Activated CD4-positive, alpha-beta T cell treated with anti-CD3 and anti-CD28 coated beads, Interleukin-2, amount 50 U/mL, for 24 hours (primary cell): ENCODE results near the gene TMEM259.
A peak's percentile ranks its signal among the peaks of the same experiment; 100 is the strongest.
"Not testable (repeated sequence)": the region's sequence is repeated elsewhere in the genome, so short reads cannot be mapped to it uniquely, and the experiment has no call there.

ENCODE experiments used
- DNase-seq, 2 donors: peaks; one replicate each; pipeline ENCODE4 v3.0.0-alpha.2; 2020; ENCODE audit warnings: low read depth in 1 of 2, low spot score in 1 of 2

Gene TMEM259

DNA sequence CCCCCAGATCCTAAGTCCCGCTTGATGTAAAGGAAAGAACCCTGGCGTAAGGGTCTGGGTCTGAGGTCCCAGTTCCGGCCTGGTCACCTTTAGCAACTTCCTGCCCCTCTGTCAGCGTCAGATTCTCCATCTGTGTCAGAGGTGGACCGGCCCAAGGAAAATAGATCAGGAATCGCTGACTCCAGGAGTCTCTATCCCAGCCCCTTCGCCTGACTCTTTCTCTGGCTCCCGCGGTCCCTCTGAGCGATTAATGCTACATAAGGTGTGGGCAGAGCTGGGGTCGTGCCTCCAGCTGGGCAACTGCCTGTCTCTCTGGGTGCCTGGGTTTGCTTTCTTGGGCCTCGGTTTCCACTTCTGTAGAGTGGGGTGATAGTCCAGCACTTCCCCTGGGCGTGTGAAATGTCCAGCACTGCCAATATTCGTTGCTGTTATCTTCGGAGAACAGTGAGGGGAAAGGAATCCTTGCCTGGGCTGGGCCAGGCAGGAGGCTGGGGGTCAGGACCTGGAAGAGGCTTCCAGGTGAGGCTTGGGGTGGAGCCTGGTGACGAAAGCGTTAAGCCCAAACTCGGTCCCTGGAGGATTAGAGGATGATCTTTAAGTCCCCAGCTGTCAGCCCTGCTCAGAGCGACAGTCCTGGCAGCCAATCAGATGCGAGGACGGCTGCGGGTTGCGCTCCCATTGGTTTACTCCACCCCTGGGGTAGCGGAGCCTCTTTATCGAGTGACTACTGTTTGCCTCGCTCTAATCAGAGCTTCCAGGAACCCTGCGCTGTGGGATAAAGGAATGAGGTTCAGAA lies 19.8 kb upstream of the TMEM259 start:
- DNase-seq, result peak; percentile 70 to 86

DNA sequence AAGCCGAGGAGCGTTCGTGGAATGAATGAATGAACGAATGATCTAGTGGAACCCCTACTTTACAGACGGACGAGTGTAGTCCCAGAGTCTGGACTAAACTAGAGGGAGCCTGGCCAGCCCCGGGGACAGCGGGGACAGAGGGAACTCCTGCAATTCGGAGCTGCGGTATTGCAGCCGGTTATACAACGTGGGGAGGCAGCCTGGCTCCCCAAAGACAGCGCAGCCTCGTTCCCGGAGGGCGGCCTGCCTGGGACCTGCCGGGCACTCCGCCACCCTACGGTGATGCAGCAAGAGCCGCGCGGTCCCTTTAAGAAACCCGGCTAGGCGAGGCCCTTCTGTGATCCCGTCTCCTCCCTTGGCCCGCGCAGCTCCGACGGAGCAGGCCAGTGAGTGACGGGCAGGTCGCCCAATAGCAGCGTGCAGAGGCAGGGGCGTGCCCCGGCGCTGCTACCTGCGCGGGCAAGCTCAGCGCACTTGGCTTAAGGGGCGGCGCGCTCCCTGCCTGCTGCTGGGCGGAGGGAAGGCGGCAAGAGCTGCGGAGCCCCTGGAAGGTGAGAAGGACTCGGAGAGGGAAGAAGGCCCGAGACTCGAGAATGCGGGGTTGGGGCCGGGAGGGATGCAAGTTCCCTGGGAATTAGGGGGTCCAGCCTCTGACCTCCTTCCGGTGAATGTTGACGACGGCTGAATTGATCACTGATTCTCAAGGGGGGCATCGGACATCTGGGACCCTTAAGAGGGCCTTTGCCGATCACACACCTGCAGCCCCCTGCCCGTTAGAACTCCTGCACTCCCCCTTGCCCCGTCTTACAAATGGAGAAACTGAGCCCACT lies 18.9 kb upstream of the TMEM259 start, which contains the start of gene ABCA7:
Gene ABCA7 (plus strand): TSS at position 462 of the 830 bp plus-strand sequence. CDS start 1,255 bp downstream, outside the sequence.
- DNase-seq, result peak; percentile 97 to 98

DNA sequence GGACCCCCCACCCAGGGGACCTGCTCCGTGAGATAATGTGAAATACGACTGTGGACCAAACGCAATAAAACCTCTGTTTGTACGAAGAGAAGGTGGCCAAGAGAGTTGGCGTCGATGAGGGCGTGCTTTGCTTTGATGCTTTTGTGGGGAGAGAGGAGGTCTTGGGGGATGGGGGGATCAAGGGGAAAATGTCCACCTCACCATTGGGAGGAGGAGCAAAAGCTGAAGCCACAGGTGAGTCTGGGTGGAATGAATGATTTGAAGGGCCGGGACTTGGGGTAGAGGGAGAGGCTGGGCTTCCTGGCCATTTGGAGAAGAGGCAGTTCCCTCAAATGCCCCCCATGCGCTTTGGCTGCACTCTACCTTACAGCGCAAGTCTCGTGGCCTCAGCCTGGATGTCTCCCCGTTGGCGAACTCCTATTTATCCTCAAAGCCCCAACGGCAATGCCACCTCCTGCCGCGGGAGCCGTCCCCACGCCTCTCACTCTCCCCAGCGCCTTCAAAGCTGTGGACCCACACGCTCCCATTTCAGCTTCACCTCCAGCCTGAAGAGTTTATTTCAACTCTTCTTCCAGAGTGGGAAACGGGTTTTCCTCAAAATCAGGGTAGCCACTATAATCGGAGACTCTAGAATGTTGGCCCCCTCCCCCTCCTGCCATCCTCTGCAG lies 18.2 kb upstream of the TMEM259 start:
- DNase-seq, result no peak

DNA sequence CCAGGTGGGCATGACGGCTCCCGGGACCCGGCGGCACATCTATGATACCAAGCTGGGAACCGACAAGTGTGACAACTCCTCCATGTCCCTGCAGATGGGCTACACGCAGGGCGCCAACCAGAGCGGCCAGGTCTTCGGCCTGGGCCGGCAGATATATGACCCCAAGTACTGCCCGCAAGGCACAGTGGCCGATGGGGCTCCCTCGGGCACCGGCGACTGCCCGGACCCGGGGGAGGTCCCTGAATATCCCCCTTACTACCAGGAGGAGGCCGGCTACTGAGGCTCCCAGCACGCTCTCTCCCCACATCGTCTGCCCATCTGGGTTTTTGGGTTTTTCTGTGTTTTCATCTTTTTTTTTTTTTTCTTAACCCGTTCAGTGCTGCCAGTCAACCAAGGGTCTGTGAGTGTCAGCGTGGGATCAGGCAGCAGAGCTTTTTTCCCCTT lies 16.7 kb upstream of the TMEM259 start:
- DNase-seq, result no peak

DNA sequence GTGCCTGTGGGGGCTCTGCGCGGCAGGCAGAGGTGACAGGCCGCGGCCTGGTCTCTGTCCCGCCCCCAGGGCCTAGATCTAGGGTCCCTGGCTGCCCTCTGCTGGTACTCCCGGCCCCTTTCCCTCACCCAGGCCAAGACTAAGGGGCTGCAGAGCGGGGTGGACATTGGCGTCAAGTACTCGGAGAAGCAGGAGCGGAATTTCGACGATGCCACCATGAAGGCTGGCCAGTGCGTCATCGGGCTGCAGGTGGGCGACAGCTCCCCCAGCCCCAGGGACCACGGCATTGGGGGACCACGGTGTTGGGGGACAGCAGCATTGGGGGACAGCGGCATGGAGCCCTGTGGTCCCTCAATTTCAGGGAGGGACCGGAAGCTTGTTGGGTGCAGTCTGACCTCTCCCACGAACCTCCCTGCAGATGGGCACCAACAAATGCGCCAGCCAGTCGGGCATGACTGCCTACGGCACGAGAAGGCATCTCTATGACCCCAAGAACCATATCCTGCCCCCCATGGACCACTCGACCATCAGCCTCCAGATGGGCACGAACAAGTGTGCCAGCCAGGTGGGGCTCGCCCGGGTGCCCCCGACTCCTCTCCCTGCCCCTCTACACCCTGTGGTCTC lies 15.2 kb upstream of the TMEM259 start:
- no peak for DNase-seq

DNA sequence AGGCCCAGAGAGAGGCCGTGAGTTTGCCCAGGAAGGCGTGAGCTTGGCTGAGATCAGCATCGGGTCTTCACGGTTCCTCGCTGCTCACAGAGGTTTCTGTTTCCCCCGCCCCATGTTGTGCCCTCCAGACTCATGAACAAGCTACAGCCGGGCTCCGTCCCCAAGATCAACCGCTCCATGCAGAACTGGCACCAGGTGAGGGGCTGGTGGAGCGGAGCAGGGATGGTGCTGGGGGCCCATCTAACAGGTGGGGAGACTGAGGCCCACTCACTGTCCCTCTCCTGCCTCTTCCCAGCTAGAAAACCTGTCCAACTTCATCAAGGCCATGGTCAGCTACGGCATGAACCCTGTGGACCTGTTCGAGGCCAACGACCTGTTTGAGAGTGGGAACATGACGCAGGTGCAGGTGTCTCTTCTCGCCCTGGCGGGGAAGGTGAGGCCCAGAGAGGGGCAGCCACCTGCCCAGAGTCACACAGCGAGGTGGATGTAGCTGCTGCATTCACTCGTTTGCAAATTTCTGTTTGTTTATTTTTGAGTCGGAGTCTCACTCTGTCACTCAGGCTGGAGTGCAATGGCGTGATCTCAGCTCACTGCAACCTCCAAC lies 11.4 kb upstream of the TMEM259 start:
- DNase-seq, result no peak

DNA sequence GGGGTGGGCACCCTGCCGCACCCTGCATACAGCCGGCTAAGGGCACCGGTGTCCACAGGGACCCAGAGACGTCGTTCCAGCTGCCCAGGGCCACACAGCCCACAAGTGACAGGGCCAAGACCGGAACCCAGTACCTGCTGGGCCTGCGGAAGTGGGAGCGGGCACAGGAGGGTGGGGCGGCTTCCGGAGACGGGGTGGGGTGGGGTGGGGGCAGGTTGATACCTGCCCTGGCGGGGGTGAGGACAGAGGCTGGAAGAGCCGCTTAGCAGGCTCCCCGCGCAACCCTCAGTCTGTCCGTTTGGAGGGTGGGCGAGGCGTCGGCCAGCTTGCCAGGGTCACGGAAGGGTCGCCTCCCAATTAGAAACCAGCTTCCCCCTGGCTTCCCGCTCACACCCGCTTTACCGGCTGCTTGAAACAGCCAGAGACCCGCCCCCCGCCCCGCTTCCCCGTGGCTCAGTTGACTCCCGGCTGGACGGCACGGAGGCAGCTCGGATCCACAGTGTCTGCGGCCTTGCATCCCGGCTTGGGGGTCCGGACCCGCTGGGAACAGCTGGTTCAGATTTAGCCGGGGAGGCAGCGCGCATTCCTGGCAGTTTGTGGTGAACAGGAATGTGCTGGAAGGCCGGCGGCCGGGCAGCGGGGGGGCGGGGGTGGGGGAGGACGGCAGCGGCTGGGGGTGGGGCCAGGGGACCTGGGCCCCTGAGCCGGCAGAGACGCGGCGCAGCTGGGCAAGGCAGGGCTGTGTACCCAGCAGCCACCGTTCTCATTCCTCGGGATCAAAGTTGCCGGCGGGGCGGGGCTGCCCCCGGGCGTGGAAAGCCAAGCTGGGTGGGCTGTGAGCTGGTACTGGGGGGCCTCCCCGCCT lies 7.4 kb upstream of the TMEM259 start:
- peak in 1 of 2 donors; percentile 19 for DNase-seq

DNA sequence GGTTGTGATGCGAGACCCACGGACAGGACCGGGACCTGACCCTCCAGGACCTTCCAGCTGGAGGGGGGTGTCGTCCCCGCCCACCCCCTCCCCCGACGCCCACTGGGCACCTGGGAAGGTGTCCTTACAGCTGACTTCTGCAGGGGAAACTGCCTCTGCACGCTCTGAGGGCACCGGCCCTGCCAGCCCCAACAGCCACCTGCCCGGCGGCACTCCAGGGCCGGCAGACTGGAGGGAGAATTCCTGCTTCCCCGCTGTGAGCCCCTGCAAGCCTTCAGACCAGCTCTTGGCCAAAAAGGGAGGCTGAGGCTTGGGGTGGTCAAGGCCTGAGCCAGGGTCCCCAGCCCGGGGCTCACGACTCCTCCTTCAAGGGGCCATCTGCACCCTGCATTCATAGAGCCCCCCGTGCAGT lies 6.7 kb upstream of the TMEM259 start:
- no peak for DNase-seq

DNA sequence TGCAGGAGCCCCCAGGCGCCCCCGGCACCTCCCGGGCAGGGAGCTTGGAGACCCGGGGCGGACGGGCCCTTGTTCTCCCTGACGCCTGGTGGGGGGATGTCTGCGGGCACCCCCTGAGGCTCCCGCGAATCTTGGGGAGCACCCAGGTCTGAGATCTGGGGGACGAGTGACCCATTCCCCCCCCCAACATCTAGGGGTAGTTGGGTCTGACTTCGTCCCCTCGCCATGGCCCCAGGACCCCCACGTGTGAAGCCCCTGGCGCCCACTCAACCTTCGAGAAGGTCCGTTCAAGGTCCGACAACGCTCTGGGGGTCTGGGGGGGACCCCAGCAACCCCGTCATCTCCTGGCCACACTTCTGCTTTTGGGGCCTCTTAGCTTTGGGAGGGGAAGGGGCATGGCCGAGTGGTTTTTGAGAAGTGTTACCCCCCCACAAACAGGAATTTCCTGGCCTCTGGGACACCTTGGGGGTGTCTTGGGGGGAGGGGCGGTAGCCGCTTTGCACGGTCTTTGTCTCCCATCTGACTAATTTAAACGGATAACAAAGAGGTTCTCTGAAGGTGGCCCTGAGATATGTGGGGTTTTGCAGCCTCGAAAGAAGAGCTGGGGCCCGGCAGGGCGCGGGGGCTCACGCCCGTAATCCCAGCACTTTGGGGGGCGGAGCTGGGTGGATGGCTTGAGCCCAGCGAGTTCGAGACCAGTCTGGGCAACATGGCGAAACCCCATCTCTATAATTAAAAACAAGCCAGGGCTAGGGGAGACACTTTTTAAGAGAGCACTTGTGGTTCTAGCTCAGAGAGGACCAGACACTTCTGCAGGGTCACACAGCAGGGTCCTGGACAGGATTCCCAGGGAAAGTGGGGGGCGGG lies 6.1 kb upstream of the TMEM259 start:
- no peak for DNase-seq

DNA sequence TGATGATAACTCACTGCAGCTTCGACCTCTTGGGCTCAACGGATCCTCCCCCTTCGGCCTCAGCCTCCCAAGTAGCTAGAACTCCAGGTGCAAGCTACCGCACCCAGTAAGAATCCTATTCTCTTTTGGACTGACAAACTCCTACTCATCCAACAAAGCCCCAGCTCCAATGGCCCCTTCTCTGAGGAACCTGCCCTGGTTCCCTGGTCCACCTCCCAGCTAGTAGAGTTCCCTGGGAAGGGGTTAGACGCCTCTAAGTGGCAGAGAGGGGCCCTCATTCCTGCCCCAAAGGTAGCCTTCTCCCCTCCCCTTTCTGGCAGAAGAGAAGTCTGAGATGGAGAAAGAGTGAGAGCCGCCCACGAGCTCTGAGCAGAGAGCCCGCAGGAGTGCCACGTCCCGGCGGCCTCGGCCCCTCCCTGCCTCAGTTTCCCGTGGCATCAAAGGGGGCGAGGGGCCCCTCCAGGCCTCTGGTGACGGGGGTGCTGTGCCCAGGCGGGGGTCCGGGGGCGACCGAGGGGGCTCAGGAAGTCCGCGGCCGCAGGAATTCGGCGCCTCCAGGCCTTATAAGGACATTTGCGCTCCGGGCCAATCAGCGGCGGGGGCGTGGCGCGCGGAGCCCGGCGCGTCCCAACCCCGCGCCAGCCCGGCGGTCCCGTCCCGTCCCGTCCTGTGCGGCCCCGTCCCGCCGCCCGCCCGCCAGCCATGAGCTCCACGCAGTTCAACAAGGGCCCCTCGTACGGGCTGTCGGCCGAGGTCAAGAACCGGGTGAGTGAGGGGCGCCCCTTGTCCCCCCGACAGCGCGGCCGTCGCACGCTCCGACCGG lies 5.2 kb upstream of the TMEM259 start, which contains the start of gene CNN2:
Gene CNN2 (plus strand): TSS at position 649 of the 823 bp plus-strand sequence. CDS start 54 bp downstream, at position 703.
- peak in 1 of 2 donors; percentile 49 for DNase-seq

DNA sequence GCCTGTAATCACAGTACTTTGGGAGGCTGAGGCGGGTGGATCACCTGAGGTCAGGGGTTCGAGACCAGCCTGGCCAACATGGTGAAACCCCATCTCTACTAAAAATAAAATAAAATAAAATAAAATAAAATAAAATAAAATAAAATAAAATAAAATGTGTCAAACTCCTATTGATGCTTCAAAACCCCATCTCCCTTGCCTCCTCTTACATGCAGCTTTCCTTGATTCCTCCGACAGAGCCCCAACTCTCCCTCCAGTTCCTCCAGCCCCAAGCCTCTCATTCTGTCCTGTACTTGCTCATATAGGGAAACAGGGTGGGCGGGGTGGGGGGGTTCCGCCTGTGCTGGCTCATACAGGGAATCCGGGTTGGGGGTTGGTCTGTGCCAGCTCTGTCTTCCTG lies 4.2 kb upstream of the TMEM259 start:
- not testable (repeated sequence) for DNase-seq

DNA sequence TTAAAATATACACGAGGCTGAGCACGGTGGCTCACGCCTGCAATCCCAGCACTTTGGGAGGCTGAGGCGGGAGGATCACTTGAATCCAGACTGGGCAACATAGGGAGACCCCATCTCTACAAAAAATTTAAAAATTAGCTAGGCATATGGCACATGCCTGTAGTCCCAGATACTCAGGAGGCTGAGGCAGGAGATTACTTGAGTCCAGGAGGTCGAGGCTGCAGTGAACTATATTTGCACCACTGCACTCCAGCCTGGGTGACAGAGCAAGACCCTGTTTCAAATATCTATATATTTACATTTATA lies 2.9 kb upstream of the TMEM259 start:
- DNase-seq, result not testable (repeated sequence)

DNA sequence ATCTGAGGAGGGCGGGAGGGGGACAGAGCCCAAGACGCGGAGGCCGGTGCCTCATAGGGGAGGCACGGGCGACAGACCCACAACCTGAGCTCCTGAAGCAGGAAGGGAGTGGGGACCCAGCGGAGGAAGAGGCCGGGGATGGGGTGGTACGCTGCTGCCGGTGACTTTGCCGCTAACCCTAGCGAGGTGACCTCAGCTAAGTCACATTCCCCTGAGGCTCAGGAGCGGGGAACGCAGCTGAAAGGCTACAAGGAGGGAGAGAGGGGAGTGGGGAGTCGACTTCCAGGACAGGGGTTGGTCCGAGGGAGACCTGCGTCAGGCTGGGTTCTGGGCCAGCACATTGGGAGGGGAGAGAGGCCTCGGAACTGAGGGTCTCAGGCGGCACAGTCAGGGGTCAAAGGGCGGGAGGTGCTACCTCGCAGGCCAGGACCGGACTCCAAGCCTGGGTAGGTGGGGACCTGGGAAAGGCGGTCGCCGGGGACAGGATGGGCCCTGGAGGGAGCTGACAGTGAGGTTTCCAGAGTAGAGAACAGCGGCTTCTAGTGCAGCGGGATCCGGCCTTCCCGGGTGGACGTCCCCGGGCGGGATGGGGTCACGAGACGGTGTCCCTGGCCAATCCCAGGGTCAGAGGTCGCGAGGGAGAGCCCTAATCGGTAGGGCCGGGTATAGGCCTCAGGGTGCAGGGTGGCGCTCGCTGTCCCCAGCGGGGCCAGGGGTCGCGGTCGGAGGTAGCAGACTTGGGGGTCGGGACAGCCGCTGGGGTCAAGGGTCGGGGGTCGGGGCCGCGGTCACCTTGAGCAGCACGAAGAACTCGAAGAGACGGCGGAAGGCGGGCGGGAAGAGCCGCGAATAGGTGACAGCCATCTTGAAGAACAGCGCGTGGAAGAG lies 699 bp downstream of the TMEM259 start:
- DNase-seq, result no peak

DNA sequence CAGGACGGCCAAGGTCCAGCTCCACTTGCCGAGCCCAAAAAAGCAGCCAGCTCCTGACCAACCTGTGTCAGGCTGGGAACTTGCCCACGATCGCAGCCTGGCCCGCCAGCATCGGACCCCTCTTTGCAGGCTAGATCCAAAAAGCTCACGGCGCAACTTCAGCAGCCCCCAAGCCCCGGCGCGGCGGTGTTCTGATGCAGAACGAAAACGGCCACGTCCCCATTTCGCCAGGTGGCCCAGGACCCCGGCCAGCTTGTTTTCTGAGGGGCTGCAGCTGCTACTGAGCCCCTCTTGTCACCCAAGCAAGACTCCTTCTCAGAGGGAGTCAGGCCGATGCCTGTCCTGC lies 1.3 kb downstream of the TMEM259 start:
- no peak for DNase-seq

DNA sequence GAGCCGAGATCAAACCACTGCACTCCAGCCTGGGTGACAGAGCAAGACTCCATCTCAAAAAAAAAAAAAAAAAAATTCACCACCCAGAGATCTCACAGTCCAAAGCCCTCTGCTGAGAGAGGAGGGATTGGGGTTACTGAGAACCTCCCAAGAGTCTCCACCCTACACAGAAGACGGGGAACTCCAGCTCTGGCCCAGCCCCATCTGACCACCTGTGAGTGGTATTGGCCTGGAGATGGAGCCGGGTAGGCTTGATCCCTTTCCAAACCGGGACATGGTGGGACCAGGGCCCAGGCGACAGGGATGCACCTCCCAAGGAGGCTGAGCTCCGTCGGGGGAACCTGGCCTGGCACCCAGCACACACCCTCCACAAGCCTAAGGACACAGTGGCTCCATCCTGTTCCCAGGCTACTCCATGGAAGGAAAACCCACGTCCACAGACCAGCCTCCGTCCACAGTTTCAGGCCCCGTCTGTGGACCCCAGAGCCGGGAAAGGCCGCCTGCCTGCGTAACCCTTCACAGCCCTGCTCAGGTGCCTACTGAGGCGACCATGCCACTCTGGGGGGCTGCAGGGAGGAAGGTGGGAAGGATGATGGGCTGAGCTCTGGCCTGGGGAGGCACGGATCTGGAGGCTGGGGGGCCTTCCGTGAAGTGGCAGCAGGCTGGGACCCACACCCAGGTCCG lies 1.8 kb downstream of the TMEM259 start:
- DNase-seq, result no peak

DNA sequence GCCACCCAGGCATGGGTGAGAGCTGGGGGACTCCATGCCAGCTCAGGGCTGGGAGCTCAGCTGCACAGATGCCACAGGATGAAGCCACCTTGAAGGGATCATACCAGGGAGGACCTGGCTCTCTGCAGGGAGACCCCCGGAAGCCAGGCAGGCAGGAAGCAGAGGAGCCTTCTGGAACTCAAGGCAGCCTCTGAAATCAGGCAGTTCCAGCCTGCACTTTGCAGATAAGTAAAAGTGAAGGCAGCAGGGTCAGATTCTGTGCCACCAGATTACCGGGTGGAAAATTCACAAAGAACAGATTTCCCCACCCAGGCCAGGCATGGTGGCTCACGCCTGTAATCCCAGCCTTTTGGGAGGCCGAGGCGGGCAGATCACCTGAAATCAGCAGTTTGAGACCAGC lies 2.5 kb downstream of the TMEM259 start:
- DNase-seq, result no peak

DNA sequence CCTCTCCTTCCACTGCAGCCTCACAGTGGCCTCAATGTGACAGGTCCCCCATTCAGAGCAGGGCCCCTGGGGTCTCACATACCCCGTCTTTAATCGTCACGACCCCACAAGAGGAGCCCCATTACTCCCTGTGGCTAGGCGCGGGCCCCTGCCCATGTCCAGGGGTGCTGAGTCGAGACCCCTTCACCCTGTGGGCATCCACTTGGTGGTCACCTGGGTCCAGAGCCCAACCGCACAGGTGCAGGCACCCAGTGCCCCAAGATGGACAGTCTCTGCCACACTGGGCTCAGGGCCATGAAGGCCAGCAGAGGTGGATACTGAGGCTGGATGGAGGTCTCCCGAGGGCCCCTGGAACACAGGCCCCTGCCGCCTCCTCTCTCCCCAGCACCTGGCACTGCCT lies 3.0 kb downstream of the TMEM259 start:
- no peak for DNase-seq
